NCI-H2171 (cell line): ENCODE data around the gene IGFBP7.
A peak's percentile ranks its signal among the peaks of the same experiment; 100 is the strongest.

ENCODE experiments used
- DNase-seq: peaks from one replicate; lab custom pipeline; 2025; lab: John Stamatoyannopoulos, UW

Gene IGFBP7

GRCh38 chr4:57095245-57095644 is 14.9 kb downstream of the IGFBP7 start:
- no peak for DNase-seq

DNA sequence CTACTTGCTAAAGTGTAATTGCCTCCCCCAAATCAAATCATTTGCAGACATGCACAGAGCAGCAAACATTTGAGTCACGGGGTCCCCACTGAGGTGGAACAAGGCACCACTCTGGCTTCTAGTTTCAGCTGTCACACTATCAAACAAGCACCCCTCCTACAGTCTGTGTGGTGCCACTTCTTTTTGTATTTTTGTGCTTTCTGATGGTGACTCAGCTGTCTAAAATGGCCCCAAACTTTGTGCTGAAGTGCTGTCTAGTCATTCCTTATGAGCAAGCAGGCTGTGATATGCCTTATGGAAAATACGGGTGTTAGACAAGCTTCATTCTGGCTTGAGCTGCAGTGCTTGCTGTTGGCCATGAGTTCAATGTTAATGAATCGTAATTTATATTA is 15.4 kb downstream of the IGFBP7 start:
- DNase-seq: no peak

DNA sequence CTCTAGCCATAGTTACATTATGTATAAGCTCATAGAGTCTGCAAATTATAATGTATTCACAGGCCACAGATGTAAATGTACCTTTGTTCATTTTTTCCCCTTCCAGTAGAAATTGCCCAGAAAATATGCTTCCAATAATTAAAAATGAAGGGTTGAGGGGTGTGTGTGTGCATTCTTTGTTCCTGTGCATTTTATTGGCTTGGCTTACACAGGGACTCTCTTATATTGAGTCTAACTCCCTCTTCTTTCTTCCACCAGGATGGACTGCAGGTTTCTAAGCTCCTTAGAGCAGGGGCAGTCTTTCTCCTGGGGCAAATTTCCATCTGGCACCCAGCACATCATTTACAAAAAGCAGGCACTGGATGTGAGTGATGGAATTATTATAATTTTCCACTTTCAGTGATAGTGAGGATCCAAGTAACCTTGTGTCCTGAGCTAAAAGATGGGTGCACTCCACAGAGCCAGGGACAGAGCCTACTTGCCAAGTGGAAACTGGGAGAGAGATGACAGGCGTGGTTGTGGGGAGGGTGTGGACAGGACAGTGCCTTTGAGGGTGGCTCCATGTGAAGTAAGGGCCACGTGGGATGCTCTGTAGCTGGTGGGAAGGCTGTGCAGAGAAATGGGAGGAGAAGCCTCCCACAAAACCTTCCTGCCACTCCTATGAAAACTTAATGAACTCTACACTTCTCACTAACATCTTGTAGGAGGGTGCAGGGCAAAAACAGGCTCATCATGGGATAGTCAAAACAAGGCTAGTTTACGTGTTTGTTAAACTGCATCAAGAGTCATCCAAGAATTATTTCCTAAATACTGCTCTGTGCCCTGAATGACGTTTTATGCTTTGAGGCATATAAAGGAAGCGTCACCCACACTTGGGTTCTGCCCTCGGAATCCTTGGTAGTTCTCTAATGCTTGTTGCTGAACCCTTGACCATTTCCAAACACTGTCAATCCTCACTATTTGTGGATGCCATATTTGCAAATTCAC is 16.0 kb downstream of the IGFBP7 start:
- DNase-seq: no peak

DNA sequence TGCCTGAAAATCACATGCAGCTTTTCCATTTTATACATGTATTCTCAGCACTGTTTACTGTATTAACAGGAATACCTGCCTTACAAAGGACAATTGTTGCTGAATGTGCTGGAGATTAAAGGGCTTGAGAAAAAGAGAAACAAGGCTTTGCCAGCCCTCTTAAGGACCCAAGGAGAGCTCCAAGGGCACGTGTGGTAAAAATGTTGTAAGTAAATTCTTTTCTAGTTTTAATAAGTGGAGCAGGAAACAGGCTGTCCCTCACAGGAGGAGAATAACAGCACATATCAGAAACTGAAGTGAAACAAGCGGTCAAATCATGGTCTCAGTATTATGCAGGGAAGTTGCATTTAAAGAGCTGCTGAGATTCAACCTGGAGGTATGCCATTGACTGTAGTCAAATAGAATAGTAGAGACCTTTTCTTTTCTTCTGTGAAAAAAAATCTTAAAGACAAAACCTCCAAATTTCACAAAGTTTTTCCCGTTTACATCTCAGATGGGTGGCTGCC is 18.5 kb downstream of the IGFBP7 start:
- no peak for DNase-seq

DNA sequence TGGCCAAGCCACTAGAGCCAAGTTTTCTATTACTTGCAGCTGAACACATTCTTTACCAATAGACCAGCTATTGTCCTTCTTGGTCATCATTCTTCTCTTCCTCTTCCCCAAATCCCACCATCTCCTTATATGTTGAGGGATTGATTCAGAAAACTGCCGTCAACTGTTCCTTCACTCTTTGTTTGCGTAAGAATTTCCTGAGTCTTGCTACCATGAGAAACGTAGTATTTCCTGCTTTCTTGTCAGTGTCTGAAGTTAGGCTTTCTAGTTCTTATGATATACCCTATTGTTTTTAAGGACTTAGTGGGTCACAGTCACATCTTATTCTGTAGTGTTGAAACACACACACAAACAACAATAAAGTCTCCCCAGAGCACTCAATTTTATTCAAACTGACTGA is 20.1 kb downstream of the IGFBP7 start:
- no peak for DNase-seq

DNA sequence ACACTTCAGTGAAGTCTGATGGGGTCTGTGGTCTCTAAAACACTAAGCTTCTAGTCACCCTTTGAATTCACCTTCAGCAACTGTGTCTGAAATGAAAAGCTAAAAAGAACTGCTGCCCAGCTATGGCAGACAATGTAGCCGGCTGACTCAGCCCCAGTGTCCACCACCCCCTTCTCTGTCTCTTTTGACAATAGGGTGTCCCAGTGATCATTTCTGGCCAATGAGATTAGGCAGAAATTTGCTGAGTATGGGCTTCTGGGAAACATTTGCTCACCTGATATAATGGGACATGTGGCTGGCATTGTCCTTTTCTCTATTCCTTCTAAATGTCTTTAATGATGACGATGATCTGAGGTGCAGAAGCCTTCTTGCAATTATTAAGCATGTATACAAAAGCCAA is 20.6 kb downstream of the IGFBP7 start:
- no peak for DNase-seq

- no peak for DNase-seq
Measured at GRCh38 chr4:57086031-57086723, 24.0 kb downstream of the IGFBP7 start.

GRCh38 chr4:57085278-57085677 is 24.9 kb downstream of the IGFBP7 start:
- DNase-seq: no peak

GRCh38 chr4:57084360-57084759 is 25.8 kb downstream of the IGFBP7 start:
- DNase-seq: no peak

DNA sequence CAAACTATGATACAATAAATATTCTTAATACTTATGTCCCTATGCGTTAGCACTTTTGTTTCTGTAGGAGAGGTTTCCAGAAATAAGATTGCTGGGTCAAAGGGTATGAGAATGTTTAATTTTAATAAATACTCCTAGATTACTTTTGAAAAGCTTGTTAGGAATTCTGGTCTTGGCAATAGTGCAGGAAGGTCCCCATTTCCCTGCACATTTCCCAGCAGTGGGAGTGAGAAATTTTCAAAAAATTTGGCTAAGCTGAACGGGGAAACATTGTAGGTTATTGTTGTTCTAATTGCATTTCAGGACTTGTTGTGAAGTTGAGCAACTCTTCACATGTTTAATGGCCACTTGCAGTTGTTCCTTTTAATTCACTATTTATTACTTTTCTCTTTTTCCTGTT is 27.1 kb downstream of the IGFBP7 start:
- DNase-seq: no peak

GRCh38 chr4:57081651-57082621 is 28.2 kb downstream of the IGFBP7 start:
- DNase-seq: no peak

DNA sequence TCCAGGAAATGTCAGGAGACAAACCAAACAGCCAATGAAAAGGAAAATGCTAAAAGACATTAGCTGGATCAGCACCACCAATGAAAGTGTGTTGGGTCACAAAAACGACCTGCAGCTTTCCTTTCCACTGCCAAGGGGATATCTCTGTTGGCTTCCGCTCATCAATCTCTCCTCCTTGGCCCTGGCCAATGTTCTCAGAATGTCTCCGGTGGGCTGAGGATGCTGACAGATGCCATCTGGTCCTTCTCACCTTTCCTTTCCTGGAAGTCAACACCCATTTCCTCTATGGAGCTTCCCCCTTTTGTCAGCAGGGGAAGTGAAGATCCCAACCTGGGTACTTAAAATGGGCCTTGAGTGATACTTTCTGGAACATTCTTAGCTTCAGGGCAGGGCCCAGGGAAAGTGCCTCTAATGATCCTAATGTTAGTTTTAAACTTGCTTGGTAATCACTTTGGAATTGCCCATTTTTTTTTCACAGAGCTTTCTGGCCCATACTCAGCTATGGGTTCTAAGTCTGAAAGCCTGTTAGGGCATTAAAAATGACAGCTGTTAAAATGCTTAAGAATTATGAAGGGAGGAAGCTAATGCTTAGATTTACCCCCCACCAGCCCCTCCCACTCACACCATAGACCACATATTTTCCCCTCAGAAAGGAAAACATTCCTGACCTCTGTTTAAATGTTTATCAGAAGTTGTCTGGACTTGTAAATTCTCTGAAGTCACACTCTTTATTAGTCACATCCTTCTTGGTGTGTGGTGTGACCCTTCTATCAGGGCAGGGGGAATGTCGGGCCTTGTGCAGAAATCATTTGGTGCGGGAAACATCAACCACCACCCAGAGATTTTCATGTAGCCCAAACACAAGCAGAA is 29.2 kb downstream of the IGFBP7 start:
- no peak for DNase-seq

GRCh38 chr4:57078685-57079521 is 31.3 kb downstream of the IGFBP7 start:
- DNase-seq: peak; percentile 16

DNA sequence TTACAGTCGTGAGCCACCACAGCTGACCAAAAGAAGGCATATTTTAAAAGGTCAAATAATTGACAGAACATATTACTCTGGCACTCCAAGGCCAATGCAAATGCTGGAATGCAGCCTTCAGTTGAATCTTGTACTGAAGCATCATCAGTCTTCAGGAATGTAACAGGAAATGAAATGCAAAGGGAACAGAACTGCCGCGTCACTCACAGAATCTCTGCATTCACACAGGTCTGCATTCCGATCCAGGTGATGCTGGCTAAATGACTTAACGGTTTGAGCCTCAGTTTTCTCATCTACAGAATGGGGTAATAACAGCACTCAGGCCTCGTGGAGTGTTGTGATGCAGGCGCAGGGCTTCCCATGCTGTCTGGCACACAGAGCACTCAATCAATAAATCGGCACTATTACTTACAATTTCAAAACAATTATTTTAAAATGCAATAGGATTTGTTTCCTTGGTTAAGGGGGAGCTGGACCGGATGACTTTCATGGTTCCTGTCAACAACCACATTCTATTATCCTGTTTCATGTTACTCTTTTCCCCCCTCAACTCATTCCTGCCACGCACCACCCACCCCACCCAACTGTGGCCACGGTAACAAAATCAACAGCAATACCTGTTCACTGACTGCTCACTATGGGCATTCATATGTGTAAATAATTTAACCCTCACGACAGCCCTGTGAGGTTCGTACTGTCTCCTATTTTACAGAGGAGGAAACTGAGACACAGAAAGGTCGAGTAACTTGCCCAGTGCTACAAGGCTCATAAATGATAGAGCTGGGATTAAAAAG is 32.4 kb downstream of the IGFBP7 start:
- no peak for DNase-seq

DNA sequence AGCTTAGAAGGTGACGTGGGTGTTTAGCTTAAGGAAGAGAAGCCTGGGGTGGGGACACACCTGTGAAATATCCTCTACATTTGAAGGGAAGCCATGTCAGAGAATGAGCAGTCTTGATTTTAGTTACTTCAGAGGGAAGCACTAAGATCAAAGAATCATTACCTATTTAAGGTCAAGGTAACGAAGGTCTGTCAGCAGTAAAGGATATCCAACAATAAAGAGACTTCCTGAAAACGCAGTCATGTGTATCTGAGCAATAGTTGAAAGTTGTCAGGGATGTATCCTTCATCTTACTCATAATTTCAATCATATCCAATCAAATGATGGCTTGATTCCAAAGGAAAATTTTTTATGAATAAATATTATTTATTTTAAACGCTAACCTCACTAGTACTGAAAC is 33.5 kb downstream of the IGFBP7 start:
- no peak for DNase-seq

GRCh38 chr4:57075367-57075766 is 34.8 kb downstream of the IGFBP7 start:
- no peak for DNase-seq

GRCh38 chr4:57074744-57075143 is 35.4 kb downstream of the IGFBP7 start:
- DNase-seq: no peak

- DNase-seq: no peak
Measured at GRCh38 chr4:57073559-57073958, 36.6 kb downstream of the IGFBP7 start.

- no peak for DNase-seq
Measured at GRCh38 chr4:57071326-57071725, 38.9 kb downstream of the IGFBP7 start.
